Eye (tissue), 1 donor: ENCODE results near the gene RAB36.

Experiments
- DNase-seq: peaks from one replicate; pipeline ENCODE4 v3.0.0-alpha.2; 2015

Gene RAB36

GRCh38 chr22:23108249-23109078, 36.8 kb upstream of the RAB36 start:
- no peak for DNase-seq

- no peak for DNase-seq
These were observed 36.3 kb upstream of the RAB36 start for GRCh38 chr22:23109079-23109347.

- DNase-seq, result no peak
These were observed 35.8 kb upstream of the RAB36 start for GRCh38 chr22:23109441-23109978.

- DNase-seq, result peak; percentile 76
These were observed 34.9 kb upstream of the RAB36 start for GRCh38 chr22:23110190-23110921.

GRCh38 chr22:23110922-23111527, 34.3 kb upstream of the RAB36 start:
- no peak for DNase-seq

- no peak for DNase-seq
These were observed 32.7 kb upstream of the RAB36 start for GRCh38 chr22:23112472-23113012.

- DNase-seq, result peak; percentile 76
These were observed 32.0 kb upstream of the RAB36 start for GRCh38 chr22:23113067-23113846.

- DNase-seq, result no peak
These were observed 31.2 kb upstream of the RAB36 start for GRCh38 chr22:23113847-23114720.

- no peak for DNase-seq
These were observed 30.6 kb upstream of the RAB36 start for GRCh38 chr22:23114721-23115020.

- no peak for DNase-seq
These were observed 29.9 kb upstream of the RAB36 start for GRCh38 chr22:23115369-23115768.

- no peak for DNase-seq
These were observed 29.3 kb upstream of the RAB36 start for GRCh38 chr22:23115825-23116494.

- DNase-seq, result no peak
These were observed 28.6 kb upstream of the RAB36 start for GRCh38 chr22:23116506-23117263.

- DNase-seq, result no peak
These were observed 28.0 kb upstream of the RAB36 start for GRCh38 chr22:23117275-23117674.

- no peak for DNase-seq
These were observed 27.2 kb upstream of the RAB36 start for GRCh38 chr22:23117891-23118646.

- no peak for DNase-seq
These were observed 26.4 kb upstream of the RAB36 start for GRCh38 chr22:23118647-23119493.

GRCh38 chr22:23119494-23120414, 25.5 kb upstream of the RAB36 start:
- DNase-seq, result no peak

GRCh38 chr22:23120415-23120899, 24.8 kb upstream of the RAB36 start:
- no peak for DNase-seq
